GM21529 (cell line): ENCODE results near the gene NEDD4.
A peak's percentile ranks its signal among the peaks of the same experiment; 100 is the strongest.
"Not testable (repeated sequence)": the region's sequence is repeated elsewhere in the genome, so short reads cannot be mapped to it uniquely, and the experiment has no call there.

Source experiments
- ATAC-seq: cut with Tn5 transposase; IDR thresholded peaks from one replicate; pipeline ENCODE4 v1.9.1; 2021; ENCODE audit not compliant: unreplicated experiment

The NEDD4 gene

GRCh38 chr15:55834331-55834730 lies 159.1 kb downstream of the NEDD4 start:
- no peak for ATAC-seq

GRCh38 chr15:55829826-55830225 lies 163.6 kb downstream of the NEDD4 start:
- peak; percentile 78 for ATAC-seq

- no peak for ATAC-seq
Measured at GRCh38 chr15:55827955-55828354, 165.5 kb downstream of the NEDD4 start.

GRCh38 chr15:55827204-55827603 lies 166.2 kb downstream of the NEDD4 start:
- no peak for ATAC-seq

- no peak for ATAC-seq
Measured at GRCh38 chr15:55824857-55825613, 168.4 kb downstream of the NEDD4 start.

- ATAC-seq, result no peak
Measured at GRCh38 chr15:55823699-55824340, 169.6 kb downstream of the NEDD4 start.

- ATAC-seq, result no peak
Measured at GRCh38 chr15:55823191-55823670, 170.2 kb downstream of the NEDD4 start.

- ATAC-seq, result not testable (repeated sequence)
Measured at GRCh38 chr15:55821740-55822139, 171.7 kb downstream of the NEDD4 start.

- ATAC-seq, result no peak
Measured at GRCh38 chr15:55820043-55820442, 173.4 kb downstream of the NEDD4 start.

- ATAC-seq, result no peak
Measured at GRCh38 chr15:55819397-55820034, 173.9 kb downstream of the NEDD4 start.

- no peak for ATAC-seq
Measured at GRCh38 chr15:55816017-55816416, 177.4 kb downstream of the NEDD4 start.

GRCh38 chr15:55802600-55803376 lies 190.6 kb downstream of the NEDD4 start:
- ATAC-seq, result no peak

GRCh38 chr15:55800216-55800615 lies 193.2 kb downstream of the NEDD4 start:
- no peak for ATAC-seq

- no peak for ATAC-seq
Measured at GRCh38 chr15:55799291-55800212, 193.9 kb downstream of the NEDD4 start.

- ATAC-seq, result no peak
Measured at GRCh38 chr15:55796321-55796965, 197.0 kb downstream of the NEDD4 start.

- no peak for ATAC-seq
Measured at GRCh38 chr15:55795031-55795430, 198.4 kb downstream of the NEDD4 start.

- no peak for ATAC-seq
Measured at GRCh38 chr15:55791551-55792400, 201.6 kb downstream of the NEDD4 start.

GRCh38 chr15:55789066-55789660 lies 204.2 kb downstream of the NEDD4 start:
- no peak for ATAC-seq
